ENCODE measurements around the gene SUMO1. TPM values are rescaled to one million over a fixed set of nuclear protein-coding genes. Genes with fewer than 3 reads are reported as not detected.

SUMO1 gene
- total and polyA plus RNA-seq, 2 of the 4 experiments (the other 2 are of a cell fraction) = 72.3 to 90.0 TPM

DNA sequence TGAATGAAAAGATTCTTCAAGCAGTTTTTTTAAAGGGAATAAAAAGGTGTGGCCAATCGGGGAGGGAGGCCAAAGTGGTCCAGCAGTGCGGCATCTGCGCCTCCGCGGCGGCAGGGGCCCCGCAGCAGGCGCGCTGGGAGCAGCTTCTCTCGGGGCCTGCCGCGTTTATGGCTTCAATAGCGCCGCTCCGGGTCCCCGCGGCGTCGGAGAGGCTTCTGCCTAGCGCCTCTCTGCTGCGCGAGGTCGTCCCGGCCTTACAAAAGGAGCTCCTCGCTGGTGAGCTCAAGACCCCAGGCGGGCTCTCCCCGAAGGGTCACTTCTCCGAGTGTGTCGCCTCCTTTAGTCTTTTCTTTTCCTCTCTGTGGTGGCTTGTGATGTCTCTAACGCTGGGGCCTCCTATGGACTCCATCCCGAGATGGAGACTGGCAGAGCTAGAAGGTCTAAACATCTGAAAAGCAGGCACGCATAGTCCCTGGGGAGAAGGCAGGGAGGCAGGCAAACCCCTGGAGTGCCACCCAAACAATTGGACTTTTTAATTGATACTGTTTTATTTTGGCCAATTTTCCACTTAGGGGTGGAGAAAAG lies 67.1 kb downstream of the SUMO1 start:
- peak overlapping the region; percentile 87 for H3K4me2 ChIP-seq (ENCODE audit: low read depth, low read length)
- peak overlapping the region; percentile 65; the same call in 1 of the 3 replicates for H2BK15ac ChIP-seq (ENCODE audit: low read depth, low read length)
- intact Hi-C loops (cut with micrococcal nuclease) (no loop called here), in situ Hi-C loops (cut with MboI; ENCODE audit: low sequenced_read_pairs) (no loop called here), dilution Hi-C loops (cut with HindIII; ENCODE audit: low sequenced_read_pairs, unreplicated experiment) (no loop called here)
- peak overlapping the region; percentile 62 for H3K18ac ChIP-seq (ENCODE audit: low read depth, low read length)
- peak overlapping the region; percentile 51 to 89 for H4K8ac ChIP-seq (ENCODE audit: low read depth in 2 of 2, low read length in 2 of 2)
- no peaks in the 10 kb centered on the region for H3K36me3 ChIP-seq (ENCODE audit: control insufficient read depth, insufficient read depth, low read length)
- peak overlapping the region; percentile 97; the same call in 1 of the 2 replicates for H3K23ac ChIP-seq (ENCODE audit: low read depth, low read length)
- no peaks in the 10 kb centered on the region for H3K9me3 ChIP-seq (ENCODE audit: control insufficient read depth, insufficient read depth, low read length)
- BruUV-seq (replicated peaks) = no TSS peak
- 1% methylated on average over 20 of the region's 32 CpGs; no CpG with 5 or more reads in 1 of the 2 experiments for WGBS, 2 experiments (ENCODE audit: extremely low coverage in 2 of 2, insufficient read length in 1 of 2)
- peak overlapping the region; percentile 86 for H4K91ac ChIP-seq (ENCODE audit: insufficient read depth, low read depth, low read length)
- peak overlapping the region; percentile 69 for H3K9ac ChIP-seq (ENCODE audit: low read depth, low read length)
- H3K9me1 ChIP-seq (ENCODE audit: insufficient read depth, low read length) = peaks cover 2% of the 10 kb centered on the region; the same call in 1 of the 2 replicates
- H2BK5ac ChIP-seq (ENCODE audit: low read depth, low read length, poor library complexity, severe bottlenecking) = peak overlapping the region; percentile 37
- no peaks in the 10 kb centered on the region for H3K27me3 ChIP-seq (ENCODE audit: control insufficient read depth, insufficient read depth, low read length)
- H2AFZ ChIP-seq (replicated peaks; ENCODE audit: low read length, poor library complexity) = peak overlapping the region; percentile 92
- peak overlapping the region; percentile 73 for H3K4ac ChIP-seq (ENCODE audit: low read depth, low read length)
- ChIA-PET CTCF (no interaction called here), POLR2A (ENCODE audit: unreplicated experiment) (interaction anchor here (0.6 kb wide), 1 partner anchor 284 kb away, joined by 7 read pairs; no protein-coding TSS in a partner anchor)
- peak overlapping the region; percentile 65; the same call in 1 of the 2 replicates for H3K56ac ChIP-seq (ENCODE audit: extremely low read depth, insufficient read depth, low read length)
- DNase-seq = no peak
- H2BK120ac ChIP-seq (ENCODE audit: low read depth, low read length) = peak overlapping the region; percentile 84
- H3K4me3 ChIP-seq (ENCODE audit: insufficient read depth, low read depth, low read length) = no peak overlapping the region
- peaks cover 13% of the 10 kb centered on the region for H3K4me1 ChIP-seq (ENCODE audit: control insufficient read depth, insufficient read depth, low read length)
- peak overlapping the region; percentile 57; the same call in 1 of the 2 replicates for H2BK20ac ChIP-seq (ENCODE audit: low read depth, low read length)
- H4K5ac ChIP-seq (ENCODE audit: low read depth, low read length) = peak overlapping the region; percentile 96
- peak; percentile 70 for ATAC-seq (ENCODE audit: low read depth)
- no peak overlapping the region for H2AK5ac ChIP-seq (ENCODE audit: low read depth, low read length)
- no peaks in the 10 kb centered on the region for H4K20me1 ChIP-seq (ENCODE audit: insufficient read depth, low read length)
- H2AK9ac ChIP-seq (replicated peaks; ENCODE audit: low read depth, low read length, poor library complexity) = peak overlapping the region; percentile 38
- TF ChIP-seq, protein P1, sequence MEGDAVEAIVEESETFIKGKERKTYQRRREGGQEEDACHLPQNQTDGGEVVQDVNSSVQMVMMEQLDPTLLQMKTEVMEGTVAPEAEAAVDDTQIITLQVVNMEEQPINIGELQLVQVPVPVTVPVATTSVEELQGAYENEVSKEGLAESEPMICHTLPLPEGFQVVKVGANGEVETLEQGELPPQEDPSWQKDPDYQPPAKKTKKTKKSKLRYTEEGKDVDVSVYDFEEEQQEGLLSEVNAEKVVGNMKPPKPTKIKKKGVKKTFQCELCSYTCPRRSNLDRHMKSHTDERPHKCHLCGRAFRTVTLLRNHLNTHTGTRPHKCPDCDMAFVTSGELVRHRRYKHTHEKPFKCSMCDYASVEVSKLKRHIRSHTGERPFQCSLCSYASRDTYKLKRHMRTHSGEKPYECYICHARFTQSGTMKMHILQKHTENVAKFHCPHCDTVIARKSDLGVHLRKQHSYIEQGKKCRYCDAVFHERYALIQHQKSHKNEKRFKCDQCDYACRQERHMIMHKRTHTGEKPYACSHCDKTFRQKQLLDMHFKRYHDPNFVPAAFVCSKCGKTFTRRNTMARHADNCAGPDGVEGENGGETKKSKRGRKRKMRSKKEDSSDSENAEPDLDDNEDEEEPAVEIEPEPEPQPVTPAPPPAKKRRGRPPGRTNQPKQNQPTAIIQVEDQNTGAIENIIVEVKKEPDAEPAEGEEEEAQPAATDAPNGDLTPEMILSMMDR (conservative IDR thresholded peaks at IDR 0.05; ENCODE audit: low read depth, low read length) = 0 out of 2 replicates have a peak, but pooled peaks have one; percentile 1
- TF ChIP-seq RCOR1 (IDR thresholded peaks at IDR 0.05; ENCODE audit: insufficient replicate concordance, low read length) (no peak), MAFK (IDR thresholded peaks at IDR 0.05; ENCODE audit: low read depth, low read length) (no peak)
- TF ChIP-seq, protein P2, sequence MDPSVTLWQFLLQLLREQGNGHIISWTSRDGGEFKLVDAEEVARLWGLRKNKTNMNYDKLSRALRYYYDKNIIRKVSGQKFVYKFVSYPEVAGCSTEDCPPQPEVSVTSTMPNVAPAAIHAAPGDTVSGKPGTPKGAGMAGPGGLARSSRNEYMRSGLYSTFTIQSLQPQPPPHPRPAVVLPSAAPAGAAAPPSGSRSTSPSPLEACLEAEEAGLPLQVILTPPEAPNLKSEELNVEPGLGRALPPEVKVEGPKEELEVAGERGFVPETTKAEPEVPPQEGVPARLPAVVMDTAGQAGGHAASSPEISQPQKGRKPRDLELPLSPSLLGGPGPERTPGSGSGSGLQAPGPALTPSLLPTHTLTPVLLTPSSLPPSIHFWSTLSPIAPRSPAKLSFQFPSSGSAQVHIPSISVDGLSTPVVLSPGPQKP (IDR thresholded peaks at IDR 0.05; ENCODE audit: borderline replicate concordance, low read depth, low read length) = no peak
- no peaks in the 10 kb centered on the region for H3K79me1 ChIP-seq (ENCODE audit: low read depth in 1 of 2, low read length in 2 of 2)
- peak overlapping the region; percentile 12 for H3K27ac ChIP-seq (ENCODE audit: insufficient read depth, low read length)
- peak overlapping the region; percentile 64 for H3K14ac ChIP-seq (replicated peaks; ENCODE audit: low read depth, low read length)

All from IMR-90 (cell line).